WTC11 (cell line): Measurements from ENCODE around the gene RADX.

Experiments used
- NR2C2 ChIP-seq: sonication (generic); formaldehyde crosslinking; IDR thresholded peaks from 2 replicates; pipeline ENCODE4 v1.8.0; 2022; ENCODE audit warnings: mild to moderate bottlenecking, missing genetic modification reagents
- TF ChIP-seq, protein P1 (sequence below): fragments of 200-600 bp; IDR thresholded peaks from 2 replicates; pipeline ENCODE4 v1.8.0; 2022; ENCODE audit warnings: antibody characterized with exemption
- TF ChIP-seq, protein P2 (sequence below): sonication (generic); formaldehyde crosslinking; IDR thresholded peaks from 2 replicates; pipeline ENCODE4 v1.8.0; 2022; ENCODE audit warnings: mild to moderate bottlenecking, missing genetic modification reagents

DNA sequence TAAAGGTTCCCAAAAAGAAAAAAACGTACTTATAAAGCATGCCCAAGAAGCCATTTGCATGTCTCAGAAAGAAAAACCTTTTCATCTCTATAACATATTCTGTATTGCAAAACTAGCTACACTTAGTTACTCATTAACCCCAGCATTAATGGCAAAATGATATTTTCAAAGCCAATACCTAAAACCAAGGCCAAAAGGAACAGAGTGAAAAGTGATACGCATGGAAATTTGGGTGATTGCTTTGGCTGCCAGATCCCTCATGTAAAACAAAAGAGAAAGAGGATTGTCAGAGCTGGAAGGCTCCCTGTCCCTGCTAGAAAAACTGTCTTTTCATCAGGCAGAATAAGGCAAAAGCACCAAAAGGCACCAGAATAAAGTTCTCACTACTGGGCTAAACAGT is 46.8 kb upstream of the RADX start:
- TF ChIP-seq, protein P1, sequence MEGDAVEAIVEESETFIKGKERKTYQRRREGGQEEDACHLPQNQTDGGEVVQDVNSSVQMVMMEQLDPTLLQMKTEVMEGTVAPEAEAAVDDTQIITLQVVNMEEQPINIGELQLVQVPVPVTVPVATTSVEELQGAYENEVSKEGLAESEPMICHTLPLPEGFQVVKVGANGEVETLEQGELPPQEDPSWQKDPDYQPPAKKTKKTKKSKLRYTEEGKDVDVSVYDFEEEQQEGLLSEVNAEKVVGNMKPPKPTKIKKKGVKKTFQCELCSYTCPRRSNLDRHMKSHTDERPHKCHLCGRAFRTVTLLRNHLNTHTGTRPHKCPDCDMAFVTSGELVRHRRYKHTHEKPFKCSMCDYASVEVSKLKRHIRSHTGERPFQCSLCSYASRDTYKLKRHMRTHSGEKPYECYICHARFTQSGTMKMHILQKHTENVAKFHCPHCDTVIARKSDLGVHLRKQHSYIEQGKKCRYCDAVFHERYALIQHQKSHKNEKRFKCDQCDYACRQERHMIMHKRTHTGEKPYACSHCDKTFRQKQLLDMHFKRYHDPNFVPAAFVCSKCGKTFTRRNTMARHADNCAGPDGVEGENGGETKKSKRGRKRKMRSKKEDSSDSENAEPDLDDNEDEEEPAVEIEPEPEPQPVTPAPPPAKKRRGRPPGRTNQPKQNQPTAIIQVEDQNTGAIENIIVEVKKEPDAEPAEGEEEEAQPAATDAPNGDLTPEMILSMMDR = no peak
- TF ChIP-seq, protein P2, sequence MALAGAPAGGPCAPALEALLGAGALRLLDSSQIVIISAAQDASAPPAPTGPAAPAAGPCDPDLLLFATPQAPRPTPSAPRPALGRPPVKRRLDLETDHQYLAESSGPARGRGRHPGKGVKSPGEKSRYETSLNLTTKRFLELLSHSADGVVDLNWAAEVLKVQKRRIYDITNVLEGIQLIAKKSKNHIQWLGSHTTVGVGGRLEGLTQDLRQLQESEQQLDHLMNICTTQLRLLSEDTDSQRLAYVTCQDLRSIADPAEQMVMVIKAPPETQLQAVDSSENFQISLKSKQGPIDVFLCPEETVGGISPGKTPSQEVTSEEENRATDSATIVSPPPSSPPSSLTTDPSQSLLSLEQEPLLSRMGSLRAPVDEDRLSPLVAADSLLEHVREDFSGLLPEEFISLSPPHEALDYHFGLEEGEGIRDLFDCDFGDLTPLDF = no peak
- no peak for TF ChIP-seq NR2C2 (CRISPR knock-in tag)
